ENCODE data around the gene PLA2G4D.

GRCh38 chr15:42082823-42083604 is 11.3 kb downstream of the PLA2G4D start:
- TF ChIP-seq, protein P1, sequence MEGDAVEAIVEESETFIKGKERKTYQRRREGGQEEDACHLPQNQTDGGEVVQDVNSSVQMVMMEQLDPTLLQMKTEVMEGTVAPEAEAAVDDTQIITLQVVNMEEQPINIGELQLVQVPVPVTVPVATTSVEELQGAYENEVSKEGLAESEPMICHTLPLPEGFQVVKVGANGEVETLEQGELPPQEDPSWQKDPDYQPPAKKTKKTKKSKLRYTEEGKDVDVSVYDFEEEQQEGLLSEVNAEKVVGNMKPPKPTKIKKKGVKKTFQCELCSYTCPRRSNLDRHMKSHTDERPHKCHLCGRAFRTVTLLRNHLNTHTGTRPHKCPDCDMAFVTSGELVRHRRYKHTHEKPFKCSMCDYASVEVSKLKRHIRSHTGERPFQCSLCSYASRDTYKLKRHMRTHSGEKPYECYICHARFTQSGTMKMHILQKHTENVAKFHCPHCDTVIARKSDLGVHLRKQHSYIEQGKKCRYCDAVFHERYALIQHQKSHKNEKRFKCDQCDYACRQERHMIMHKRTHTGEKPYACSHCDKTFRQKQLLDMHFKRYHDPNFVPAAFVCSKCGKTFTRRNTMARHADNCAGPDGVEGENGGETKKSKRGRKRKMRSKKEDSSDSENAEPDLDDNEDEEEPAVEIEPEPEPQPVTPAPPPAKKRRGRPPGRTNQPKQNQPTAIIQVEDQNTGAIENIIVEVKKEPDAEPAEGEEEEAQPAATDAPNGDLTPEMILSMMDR (IDR thresholded peaks at IDR 0.05): no peak
- TF ChIP-seq POLR2A (IDR thresholded peaks at IDR 0.05): no peak
